HG02884 (cell line): Measurements from ENCODE around the gene IGFALS.
"Not testable (repeated sequence)": the region's sequence is repeated elsewhere in the genome, so short reads cannot be mapped to it uniquely, and the experiment has no call there.

Experiments
- ATAC-seq: cut with Tn5 transposase; IDR thresholded peaks from one replicate; pipeline ENCODE4 v1.9.1; 2021; ENCODE audit warnings: mild to moderate bottlenecking, moderate library complexity; ENCODE audit not compliant: unreplicated experiment

The IGFALS gene

GRCh38 chr16:1818204-1818872 lies 24.8 kb upstream of the IGFALS start:
- no peak for ATAC-seq

DNA sequence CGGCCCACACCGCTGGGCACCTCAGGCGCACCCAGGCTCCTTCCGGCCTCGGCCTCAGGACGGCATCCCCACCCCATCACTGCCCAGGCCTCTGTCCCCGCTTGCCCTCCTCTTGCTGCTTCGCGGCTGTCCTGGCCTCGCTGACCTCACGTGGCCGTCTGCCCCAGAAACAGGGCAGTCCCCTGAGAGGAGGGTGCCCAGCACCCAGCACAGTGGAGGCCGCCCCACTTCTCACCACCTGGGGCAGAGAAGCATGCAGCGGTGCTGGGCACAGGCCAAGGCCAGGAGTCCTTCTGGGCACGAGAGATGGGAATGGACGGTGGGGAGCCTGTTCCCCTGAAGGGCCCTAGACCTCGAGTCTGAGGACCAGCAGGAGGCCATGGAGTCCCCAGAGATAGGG lies 24.2 kb upstream of the IGFALS start:
- ATAC-seq: no peak

DNA sequence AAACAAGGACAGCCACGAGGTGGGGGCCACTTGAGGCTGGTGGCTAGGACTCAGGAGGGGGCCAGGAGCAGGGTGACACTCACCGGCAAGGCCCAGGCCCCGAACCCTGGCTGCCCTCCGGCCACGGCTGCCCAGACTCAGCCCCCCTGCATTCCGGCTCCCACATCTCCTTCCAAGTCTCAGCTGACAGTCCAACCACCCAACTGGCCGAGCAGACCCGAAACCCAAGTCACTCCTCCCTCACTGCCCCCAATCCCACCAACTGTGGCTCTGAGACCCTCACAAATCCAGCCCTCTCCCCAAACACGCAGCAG lies 23.7 kb upstream of the IGFALS start:
- no peak for ATAC-seq

DNA sequence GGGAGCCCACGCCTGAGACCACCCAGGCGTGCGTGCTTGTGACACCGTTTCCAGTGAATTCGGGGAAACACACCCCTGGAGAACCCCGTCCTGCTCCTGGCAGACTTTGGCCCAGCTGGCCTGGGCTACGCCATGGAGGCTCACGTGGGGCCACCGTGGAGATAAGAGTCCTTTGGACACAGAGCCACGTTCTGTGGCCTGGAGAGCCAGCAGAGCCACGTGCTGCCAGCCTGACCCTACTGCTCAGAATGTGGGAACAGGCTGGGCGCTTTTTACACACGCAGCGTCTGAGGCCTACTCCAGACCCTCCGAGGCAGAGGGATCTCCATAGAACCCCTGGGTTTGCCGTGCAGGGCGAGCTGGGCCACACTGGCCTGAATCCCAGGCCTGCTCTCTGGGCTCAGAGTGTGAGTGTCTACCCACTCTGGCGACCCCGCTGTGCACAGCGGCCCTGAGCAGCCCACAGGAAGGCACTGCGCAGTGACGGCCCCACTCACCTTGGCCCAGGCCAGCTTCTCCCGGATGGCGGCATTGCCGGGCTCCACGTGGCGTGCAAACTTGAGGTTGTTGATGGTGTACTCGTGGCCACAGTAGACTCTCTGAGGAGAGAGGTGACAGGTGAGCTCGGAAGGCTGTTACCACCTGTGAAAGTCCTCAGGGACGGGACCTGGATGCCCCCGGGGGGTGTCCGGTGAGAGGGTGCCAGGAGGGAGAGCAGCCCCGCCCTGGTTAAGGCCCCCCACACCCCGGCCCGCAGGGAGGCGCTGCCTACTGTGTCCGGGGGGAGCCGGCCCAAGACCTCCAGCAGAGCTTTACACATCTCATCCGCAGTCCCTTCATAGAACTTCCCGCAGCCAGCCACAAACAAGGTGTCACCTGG lies 23.1 kb upstream of the IGFALS start:
- ATAC-seq: no peak

GRCh38 chr16:1815461-1815860 lies 22.0 kb upstream of the IGFALS start:
- ATAC-seq: no peak

DNA sequence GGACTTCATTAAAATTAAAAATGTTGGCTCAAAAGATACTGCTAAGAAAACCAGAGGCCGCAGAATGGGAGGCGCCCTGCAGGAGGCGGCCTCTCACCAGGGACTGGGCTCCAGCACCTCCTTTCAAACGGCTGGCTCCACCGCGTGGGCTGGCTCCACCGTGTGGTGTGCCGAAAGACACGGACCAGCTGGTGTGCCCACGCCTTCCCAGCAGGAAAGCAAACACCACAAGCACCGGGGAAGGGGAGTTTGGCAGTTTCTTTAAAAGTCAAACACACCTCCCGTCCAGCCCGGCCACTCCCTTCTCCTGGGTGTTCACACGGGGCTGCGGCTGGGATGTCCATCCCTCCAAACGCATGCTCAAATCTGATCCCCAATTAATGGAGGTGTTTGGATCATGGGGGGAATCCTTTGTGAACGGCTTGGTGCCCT lies 19.2 kb upstream of the IGFALS start:
- no peak for ATAC-seq

- no peak for ATAC-seq
Observed at GRCh38 chr16:1810536-1810935, 17.0 kb upstream of the IGFALS start.

GRCh38 chr16:1810106-1810505 lies 16.6 kb upstream of the IGFALS start:
- no peak for ATAC-seq

GRCh38 chr16:1809281-1809801 lies 15.8 kb upstream of the IGFALS start:
- no peak for ATAC-seq

- ATAC-seq: no peak
Observed at GRCh38 chr16:1808691-1809090, 15.2 kb upstream of the IGFALS start.

GRCh38 chr16:1807626-1808025 lies 14.1 kb upstream of the IGFALS start:
- ATAC-seq: no peak

GRCh38 chr16:1800701-1801100 lies 7.2 kb upstream of the IGFALS start:
- no peak for ATAC-seq

DNA sequence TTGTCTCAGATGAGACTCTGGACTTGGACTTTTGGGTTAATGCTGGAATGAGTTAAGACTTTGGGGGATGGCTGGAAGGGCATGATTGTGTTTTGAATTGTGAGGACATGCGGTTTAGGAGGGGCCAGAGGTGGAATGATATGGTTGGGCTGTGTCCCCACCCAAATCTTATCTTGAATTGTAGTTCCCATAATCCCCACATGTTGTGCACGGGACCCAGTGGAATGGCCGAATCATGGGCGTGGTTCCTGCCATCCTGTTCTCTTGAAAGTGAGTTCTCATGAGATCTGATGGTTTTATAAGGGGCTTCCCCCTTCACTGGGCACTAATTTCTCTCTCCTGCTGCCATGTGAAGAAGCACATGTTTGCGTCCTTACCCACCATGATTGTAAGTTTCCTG lies 5.8 kb upstream of the IGFALS start:
- ATAC-seq: not testable (repeated sequence)

GRCh38 chr16:1794908-1795666 lies 1.6 kb upstream of the IGFALS start:
- no peak for ATAC-seq

GRCh38 chr16:1794221-1794871 lies 841 bp upstream of the IGFALS start:
- no peak for ATAC-seq

DNA sequence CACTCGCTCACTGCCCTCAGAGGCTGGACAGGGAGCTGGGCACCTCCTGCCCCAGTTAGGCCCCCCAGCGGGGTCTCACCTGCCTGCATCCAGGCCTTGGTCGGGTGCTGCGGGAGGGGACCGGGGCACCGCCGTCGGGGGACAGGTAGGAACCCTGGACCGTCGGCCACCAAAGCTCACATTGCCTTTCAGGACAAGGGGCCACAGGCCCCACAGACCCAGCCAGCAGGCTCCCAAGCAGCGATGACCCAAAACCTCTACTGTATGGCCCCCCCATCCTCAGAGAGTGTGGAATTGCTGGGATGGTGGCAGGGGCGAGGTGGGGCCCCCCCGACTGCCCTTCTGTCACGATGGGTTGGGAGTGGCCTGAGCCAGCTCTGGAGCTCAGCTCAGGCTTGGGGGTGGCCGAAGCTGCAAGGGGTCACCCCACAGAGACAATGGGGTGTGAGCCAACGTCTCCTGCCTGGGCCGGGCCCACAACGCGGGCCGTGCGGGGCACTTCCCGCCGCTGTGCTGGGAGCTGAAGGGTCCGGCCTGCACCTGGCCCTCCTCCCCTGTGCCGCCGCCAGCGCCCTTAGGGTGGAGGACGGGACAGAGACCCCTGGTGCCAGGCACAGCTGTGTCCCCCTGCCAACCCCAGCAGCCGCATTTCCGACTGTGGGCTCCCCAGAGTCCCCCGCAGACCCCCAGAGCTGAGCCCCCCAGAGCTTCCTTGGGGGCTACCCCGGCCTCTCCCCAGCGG lies 498 bp downstream of the IGFALS start:
- ATAC-seq: no peak

- ATAC-seq: no peak
Observed at GRCh38 chr16:1791943-1792812, 1.3 kb downstream of the IGFALS start.

- ATAC-seq: no peak
Observed at GRCh38 chr16:1791256-1791942, 2.1 kb downstream of the IGFALS start.
